GM18873 (cell line): ENCODE results near the gene CDA.

Experiments used
- ATAC-seq: cut with Tn5 transposase; IDR thresholded peaks from one replicate; pipeline ENCODE4 v1.9.1; 2021; ENCODE audit warnings: mild to moderate bottlenecking, moderate library complexity, moderate number of reproducible peaks; ENCODE audit not compliant: unreplicated experiment, low FRiP score

Gene CDA

GRCh38 chr1:20644416-20644815 lies 55.5 kb downstream of the CDA start:
- ATAC-seq = no peak

DNA sequence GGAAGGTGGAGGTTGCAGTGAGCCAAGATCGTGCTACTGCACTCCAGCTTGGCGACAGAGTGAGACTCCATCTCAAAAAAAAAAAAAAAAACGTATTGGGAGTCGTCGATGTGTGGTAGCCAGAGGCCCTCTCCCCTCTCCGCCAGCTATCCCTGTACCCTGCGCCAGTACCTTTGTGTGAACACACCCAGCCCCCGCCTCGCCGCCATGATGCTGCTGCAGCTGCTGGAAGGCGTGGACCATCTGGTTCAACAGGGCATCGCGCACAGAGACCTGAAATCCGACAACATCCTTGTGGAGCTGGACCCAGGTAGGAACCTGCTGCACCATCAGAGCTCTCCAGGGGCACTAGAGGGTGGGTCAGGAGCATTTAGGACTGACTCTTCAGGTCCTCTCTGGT lies 56.5 kb downstream of the CDA start:
- ATAC-seq = no peak

DNA sequence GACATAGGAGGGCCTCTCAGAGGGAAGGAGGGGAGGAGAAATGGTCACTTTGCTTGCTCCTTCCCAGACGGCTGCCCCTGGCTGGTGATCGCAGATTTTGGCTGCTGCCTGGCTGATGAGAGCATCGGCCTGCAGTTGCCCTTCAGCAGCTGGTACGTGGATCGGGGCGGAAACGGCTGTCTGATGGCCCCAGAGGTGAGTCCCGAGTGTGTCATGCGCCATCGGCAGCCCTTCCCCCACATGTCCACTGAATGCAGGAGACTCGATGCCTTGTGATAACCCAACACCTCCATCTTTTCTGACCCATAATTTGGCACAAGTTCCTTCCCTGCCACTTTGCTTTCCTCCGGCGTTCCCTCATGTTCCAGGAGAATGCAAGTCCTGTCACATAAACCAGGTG lies 59.5 kb downstream of the CDA start:
- no peak for ATAC-seq

GRCh38 chr1:20648946-20649345 lies 60.0 kb downstream of the CDA start:
- ATAC-seq = no peak

DNA sequence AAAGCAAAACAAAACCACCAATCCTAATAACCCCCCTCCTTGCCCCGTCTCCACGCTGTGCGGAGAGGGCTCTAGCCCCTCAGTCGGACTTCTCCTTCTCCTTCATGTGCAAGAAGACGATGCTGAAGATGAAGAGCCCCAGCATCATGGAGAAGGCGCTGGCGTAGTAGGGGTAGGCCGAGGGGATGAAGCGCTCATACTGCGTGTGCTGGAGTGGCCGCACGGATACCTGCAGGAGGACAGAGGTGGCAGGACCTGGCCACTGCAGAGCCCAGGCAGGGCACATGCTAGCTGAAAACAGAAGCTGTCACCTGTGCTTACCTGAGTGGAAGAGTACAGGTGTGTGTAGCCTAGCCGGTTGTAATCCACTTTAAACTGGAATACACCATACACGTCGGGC lies 63.4 kb downstream of the CDA start:
- no peak for ATAC-seq

- no peak for ATAC-seq
Measured at GRCh38 chr1:20654104-20654690, 65.3 kb downstream of the CDA start.

- ATAC-seq = no peak
Measured at GRCh38 chr1:20657024-20657423, 68.1 kb downstream of the CDA start.

DNA sequence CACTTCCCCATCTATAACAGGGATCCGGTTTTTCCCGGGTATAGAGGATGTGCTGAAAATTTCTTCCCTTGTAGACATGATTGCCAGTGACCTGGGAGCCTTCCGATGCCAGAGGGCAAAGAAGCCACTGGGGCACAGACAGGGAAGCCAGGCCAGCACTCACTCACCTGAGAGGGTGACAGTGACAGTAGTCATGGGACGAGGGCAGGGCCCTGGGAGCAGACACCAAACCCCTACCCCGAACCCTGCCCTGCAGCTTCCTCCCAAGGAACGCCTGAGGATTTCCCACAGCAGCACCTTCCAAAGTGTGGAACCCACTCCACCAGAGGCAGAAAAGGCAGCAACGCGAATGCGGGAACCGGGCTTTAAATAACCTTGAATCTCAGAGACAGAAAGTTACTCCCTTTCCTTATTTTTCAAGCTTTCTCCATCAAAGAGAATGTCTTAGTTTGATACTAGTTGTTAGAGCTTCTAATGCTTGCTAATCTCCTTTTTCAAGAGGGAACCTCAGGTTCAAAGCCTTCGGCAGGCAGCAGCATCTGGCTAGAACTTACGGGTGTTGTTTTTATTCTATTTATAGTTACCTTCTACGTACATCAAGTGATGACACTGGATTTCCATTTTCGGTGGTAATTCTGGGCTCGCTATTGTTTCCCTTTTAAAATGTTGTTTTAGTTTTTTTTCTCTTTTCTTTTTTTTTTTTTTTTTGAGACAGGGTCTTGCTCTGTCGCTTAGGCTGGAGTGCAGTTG lies 69.4 kb downstream of the CDA start:
- no peak for ATAC-seq

DNA sequence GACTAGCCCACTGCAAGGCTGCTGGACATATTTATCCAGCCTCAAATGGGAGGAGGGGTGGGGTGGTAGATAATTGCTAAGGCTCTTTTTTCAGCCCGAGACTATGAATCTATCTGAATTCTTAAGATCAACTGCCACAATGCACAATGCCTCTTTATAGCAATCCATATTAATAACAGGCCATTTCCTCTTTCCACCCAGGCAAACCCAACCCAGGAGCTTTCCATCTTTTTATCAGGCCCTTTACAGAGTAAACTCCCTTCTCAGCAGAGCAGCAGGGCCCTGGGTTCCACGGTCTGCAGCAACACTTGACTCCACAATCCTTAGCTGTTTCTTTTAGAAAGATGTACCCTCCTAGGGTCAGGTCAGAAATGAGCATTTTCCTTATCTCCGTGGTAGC lies 71.5 kb downstream of the CDA start:
- ATAC-seq = no peak

- no peak for ATAC-seq
Measured at GRCh38 chr1:20660847-20661206, 71.9 kb downstream of the CDA start.

DNA sequence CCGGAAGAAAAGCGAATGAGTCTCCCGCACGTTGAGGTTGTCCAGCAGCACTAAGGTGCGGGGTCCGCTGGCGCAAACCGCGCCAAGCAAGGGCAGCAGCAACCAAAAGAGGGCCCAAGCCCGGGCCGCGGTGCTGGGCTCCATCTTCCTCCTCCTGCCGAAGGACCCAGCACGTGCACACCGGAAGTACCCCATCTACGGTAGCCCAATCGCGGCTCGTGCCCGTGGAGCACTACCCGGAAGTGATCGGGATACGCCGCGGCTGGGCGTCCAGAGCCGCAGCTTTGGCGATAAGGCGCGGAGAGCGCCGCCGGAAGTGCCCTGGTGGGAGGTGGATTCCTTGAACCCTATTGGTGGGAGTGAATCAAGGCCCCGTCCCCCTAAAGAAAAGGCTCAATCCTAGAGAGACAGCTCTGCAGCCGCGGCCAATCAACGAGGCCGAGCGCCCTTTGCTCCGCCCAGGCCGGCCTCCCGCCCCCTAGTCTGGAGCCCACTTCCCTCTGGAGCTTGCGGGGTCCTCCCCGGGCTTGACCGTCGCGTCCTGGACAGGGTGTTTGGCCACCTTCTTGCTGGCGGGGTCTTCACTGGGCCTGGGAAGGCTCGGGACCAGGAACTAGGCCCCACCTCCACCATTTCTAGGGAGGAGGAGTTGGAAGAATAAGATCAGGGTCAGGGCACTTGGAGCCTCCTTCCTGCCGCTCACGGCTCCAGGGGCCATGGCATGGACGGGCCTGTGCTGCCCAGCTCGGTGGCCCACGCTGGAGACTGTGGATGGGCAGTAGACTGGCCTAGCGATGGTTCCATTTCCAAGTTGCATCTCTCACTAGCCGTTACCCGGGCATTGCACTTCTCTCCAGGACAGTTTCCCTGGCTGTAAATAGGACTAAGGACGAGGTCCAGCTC lies 72.6 kb downstream of the CDA start, which contains the start of gene DDOST:
DDOST (minus strand) TSS at position 163 of the 903 bp plus-strand sequence; CDS start at position 144, 19 bp downstream.
- peak; percentile 94 for ATAC-seq

DNA sequence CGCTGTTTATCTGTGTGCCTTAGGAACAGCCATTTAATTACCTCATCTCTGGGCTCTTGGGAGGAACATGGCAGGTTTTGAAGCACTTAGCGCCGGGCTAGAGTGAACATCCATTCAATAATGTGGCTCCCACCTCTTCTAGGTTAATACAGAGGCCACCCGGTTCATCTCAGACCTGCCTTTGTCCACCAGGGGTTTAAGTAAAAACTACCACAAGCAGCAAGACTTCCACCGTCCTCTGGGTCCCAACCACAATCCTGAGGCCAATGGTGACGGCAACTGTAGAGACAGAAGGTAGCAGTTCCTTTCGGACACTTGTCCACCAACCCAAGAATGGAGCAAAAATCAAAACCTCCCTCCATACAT lies 73.2 kb downstream of the CDA start:
- ATAC-seq = no peak

GRCh38 chr1:20663365-20663764 lies 74.5 kb downstream of the CDA start:
- ATAC-seq = no peak

- ATAC-seq = no peak
Measured at GRCh38 chr1:20663969-20664715, 75.2 kb downstream of the CDA start.

DNA sequence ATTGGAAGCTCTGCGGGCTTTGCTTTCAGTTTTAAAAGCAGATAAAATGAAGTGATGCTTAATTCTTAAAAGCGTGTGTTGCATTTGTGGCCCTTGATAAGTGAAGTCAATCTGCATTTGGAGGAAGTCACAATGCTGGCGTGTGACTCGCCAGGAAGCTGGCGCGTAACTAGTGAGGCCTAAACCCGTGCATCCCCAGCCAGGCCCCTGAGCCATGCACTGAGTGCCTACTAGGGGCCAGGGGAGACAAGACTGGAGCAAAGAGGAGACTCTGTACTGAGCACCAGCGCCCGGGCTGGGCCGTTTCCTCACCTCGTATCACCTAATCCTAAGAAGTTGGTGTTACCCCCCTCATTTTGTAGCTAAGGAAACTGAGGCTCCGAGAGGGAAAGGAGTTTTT lies 76.8 kb downstream of the CDA start:
- no peak for ATAC-seq

GRCh38 chr1:20666146-20666545 lies 77.2 kb downstream of the CDA start:
- ATAC-seq = no peak

DNA sequence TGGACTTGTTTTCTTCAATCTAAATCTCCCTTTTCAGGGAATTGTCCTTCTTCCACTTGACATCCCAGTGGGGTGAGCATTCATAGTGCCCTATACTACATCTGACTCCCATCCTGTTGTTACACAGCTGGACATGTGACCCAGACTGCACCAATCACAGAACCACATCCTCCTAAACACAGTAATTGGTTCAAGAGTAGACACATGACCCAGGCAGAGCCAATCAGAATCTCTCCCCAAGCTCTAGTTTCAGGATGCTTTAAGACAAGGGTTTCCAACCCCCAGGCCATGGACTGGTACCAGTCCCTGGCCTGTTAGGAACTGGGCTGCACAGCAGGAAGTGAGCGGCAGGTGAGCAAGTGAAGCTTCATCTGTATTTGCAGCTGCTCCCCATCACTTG lies 77.9 kb downstream of the CDA start:
- ATAC-seq = no peak
